Esophagus muscularis mucosa (tissue), 3 donors: ENCODE data around the gene DIPK1B.

Source experiments
- POLR2A ChIP-seq: fragments of 450-650 bp; IDR thresholded peaks from one replicate; pipeline ENCODE4 v1.6.1; 2017; ENCODE audit warnings: antibody characterized with exemption, moderate library complexity, mild to moderate bottlenecking, low read depth
- POLR2AphosphoS5 ChIP-seq, 2 donors: sonication (generic); formaldehyde crosslinking; IDR thresholded peaks; one replicate each; pipeline ENCODE4 v1.6.1; 2017; ENCODE audit warnings: antibody characterized with exemption in 2 of 2
- TF ChIP-seq, protein P1 (sequence below), 3 experiments: fragments of 200-600 bp in 2 of 3; fragments of 450-650 bp in 1 of 3; sonication (generic) in 2 of 3; IDR thresholded peaks; one replicate each; pipeline ENCODE4 v1.5.1; 2017 to 2019; ENCODE audit warnings: antibody characterized with exemption in 3 of 3, mild to moderate bottlenecking in 2 of 3, moderate library complexity in 1 of 3

DNA sequence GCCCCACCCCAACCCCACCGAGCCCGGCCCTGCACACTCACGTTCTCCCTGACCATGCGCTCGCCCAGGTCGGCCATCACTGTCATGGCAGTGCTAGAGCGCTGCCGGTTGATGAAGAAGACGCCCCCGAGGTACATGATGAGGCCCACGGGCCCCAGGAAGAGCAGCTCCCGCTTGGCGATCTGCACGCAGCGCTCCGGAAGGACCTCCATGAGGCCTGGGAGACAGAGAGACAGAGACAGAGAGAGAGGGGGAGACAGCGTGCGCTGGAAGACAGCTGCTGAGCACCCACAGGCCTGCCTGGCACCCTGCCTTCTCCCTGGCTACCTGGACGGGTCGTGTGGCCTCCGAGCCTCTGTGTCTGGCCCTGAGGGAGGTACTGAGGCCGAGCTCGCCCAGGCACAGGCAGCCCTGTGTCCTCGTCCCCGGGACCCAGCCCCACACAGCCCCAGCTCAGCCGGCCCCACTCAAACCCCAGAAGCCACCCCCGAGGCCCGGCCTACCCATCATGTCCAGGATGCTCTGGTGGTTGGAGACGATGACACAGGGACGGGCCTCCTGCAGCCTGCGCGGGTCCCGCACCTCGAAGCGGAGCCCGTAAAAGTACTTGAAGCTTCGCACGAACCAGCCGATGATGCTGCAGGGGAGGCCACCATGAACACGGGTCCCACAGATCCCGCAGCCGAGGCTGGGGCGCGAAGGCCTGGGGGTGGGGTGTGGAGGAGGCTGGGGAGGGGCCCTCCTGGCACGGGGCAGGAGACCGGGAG, 35.3 kb upstream of the DIPK1B start:
- TF ChIP-seq POLR2A (no peak), POLR2AphosphoS5 (IDR thresholded peaks at IDR 0.05) (peak in 1 of 2 donors; percentile 27)
- TF ChIP-seq, protein P1, sequence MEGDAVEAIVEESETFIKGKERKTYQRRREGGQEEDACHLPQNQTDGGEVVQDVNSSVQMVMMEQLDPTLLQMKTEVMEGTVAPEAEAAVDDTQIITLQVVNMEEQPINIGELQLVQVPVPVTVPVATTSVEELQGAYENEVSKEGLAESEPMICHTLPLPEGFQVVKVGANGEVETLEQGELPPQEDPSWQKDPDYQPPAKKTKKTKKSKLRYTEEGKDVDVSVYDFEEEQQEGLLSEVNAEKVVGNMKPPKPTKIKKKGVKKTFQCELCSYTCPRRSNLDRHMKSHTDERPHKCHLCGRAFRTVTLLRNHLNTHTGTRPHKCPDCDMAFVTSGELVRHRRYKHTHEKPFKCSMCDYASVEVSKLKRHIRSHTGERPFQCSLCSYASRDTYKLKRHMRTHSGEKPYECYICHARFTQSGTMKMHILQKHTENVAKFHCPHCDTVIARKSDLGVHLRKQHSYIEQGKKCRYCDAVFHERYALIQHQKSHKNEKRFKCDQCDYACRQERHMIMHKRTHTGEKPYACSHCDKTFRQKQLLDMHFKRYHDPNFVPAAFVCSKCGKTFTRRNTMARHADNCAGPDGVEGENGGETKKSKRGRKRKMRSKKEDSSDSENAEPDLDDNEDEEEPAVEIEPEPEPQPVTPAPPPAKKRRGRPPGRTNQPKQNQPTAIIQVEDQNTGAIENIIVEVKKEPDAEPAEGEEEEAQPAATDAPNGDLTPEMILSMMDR (IDR thresholded peaks at IDR 0.05) = no peak
